Activated CD8-positive, alpha-beta memory T cell treated with anti-CD3 and anti-CD28 coated beads, Interleukin-2, amount 50 U/mL, for 1 hour (primary cell): ENCODE results near the gene TEP1.
"Not testable (repeated sequence)": the region's sequence is repeated elsewhere in the genome, so short reads cannot be mapped to it uniquely, and the experiment has no call there.

Experiments
- DNase-seq: peaks from one replicate; pipeline ENCODE4 v3.0.0-alpha.2; 2020; ENCODE audit errors: extremely low read depth

Gene TEP1

GRCh38 chr14:20386276-20386855, 26.9 kb downstream of the TEP1 start:
- DNase-seq: no peak

- DNase-seq: no peak
Measured at GRCh38 chr14:20384886-20385285, 28.4 kb downstream of the TEP1 start.

DNA sequence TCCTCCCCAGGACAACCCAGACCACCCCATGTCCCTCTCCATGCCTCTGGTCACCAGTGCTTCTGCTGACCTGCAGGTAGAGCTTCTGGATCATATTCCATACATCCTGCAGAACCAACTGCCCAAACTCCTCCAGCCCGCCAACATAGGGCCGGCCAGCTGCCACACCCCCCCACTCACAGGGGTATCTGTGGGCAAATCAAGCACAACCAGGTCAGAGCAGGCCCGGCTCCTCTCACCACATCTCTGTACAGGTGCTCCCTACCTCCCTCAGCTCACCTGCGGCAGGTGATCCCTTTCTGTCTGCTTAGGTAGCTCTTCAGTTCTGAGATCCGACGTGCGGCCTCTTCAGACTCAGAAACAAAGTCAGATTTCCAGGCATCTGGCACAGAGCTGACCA, 29.0 kb downstream of the TEP1 start:
- DNase-seq: no peak

GRCh38 chr14:20383636-20384035, 29.7 kb downstream of the TEP1 start:
- no peak for DNase-seq

- DNase-seq: no peak
Measured at GRCh38 chr14:20383032-20383431, 30.3 kb downstream of the TEP1 start.

GRCh38 chr14:20382526-20382925, 30.8 kb downstream of the TEP1 start:
- DNase-seq: no peak

DNA sequence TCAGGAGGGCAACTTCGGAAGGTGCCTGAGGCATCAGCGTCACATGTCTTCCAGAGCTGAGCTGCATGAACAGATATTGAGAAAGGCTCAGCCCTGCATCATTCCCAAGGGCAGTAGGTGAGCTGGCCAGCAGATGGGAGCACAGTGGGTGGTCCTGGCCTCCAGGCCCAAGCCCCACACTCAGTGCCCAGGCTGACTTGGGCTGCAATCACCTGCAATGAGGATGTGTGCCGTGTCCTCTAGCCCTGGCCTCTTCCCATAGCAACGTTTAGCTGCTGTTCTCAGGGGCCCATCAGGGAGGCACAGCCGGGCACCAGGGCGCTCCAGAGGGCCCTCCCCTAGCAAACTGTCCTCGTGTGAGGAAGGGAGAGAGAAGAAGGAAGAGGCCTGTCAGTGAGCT, 32.0 kb downstream of the TEP1 start:
- no peak for DNase-seq

GRCh38 chr14:20380681-20381080, 32.6 kb downstream of the TEP1 start:
- DNase-seq: no peak

- DNase-seq: no peak
Measured at GRCh38 chr14:20379743-20380142, 33.6 kb downstream of the TEP1 start.

- no peak for DNase-seq
Measured at GRCh38 chr14:20377171-20377570, 36.1 kb downstream of the TEP1 start.

- no peak for DNase-seq
Measured at GRCh38 chr14:20376071-20376588, 37.2 kb downstream of the TEP1 start.

DNA sequence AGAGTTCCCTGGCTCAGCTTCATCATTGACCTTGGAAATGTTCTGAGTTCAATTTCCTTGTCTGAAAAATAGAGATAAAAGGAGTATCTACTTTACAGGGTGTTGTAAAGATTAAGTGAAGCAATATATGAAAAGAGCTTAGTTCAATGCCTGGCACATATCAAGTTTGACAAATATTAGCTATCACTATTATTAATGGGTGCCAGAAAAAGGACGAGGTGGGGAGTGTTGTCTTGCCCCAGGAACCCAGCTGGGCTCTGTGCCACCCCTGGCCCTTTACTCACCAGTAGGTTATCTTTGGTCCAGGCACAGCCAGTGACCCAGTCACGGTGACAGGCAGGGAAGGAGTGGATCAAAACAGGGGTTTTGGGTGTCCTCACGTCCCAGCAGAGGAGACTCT, 37.8 kb downstream of the TEP1 start:
- DNase-seq: no peak

GRCh38 chr14:20372796-20373195, 40.5 kb downstream of the TEP1 start:
- no peak for DNase-seq

- DNase-seq: no peak
Measured at GRCh38 chr14:20365928-20366327, 47.4 kb downstream of the TEP1 start.

DNA sequence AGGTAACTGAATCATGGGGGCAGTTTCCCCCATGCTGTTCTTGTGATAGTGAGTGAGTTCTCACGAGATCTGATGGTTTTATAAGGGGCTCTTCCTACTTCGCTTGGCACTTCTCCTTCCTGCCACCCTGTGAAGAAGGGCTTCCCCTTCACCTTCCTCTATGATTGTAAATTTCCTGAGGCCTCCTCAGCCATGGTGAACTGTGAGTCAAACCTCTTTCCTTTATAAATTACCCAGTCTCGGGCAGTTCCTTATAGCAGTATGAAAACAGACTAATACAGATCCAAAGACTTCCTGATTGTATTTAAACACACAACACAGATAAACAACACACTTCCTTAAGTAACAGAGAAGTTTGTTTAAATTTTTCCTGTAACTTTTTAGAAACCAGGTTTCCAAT, 54.8 kb downstream of the TEP1 start:
- not testable (repeated sequence) for DNase-seq

- no peak for DNase-seq
Measured at GRCh38 chr14:20356422-20356821, 56.9 kb downstream of the TEP1 start.

DNA sequence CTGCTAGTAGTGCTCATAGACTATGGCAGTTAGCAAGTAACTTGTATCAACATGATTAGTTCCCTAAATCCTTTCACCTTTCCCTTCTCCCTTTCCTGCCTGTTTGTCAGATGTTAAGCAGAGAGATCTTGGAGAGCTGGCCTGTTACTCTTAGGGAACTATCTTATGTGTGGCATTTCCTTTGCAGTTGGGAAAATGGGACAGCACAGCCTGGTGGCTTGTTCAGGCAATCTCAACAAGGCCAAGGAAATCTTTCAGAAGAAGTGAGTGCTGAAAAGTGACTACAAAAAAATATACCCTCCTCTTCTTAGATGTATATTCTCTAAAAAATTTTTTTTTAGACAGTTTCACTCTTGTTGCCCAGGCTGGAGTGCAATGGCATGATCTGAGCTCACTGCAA, 62.4 kb downstream of the TEP1 start:
- DNase-seq: no peak

GRCh38 chr14:20350282-20350681, 63.0 kb downstream of the TEP1 start:
- no peak for DNase-seq

- DNase-seq: no peak
Measured at GRCh38 chr14:20347747-20348146, 65.6 kb downstream of the TEP1 start.

GRCh38 chr14:20346713-20347112, 66.6 kb downstream of the TEP1 start:
- no peak for DNase-seq

DNA sequence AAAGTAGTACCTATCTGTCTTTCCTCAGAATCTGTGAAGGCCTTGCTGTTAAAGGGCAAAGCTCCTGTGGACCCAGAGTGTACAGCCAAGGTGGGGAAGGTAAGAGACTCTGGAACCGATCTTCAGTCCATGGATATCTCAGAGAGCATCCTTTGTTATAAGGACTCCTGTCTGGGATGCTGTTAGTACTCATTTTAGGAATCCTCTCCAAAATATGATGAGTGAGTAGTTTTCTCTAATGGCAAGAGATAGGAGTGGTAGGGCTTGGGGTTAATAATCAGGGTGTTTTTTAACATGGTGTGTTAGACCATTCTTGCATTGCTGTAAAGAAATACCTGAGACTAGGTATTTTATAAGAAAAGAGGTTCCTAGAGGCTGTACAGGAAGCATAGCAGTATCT, 67.9 kb downstream of the TEP1 start:
- DNase-seq: no peak

- no peak for DNase-seq
Measured at GRCh38 chr14:20343862-20344220, 69.5 kb downstream of the TEP1 start.

- peak; percentile 70 for DNase-seq
Measured at GRCh38 chr14:20343092-20343861, 70.0 kb downstream of the TEP1 start, which contains the start of gene PARP2. TSS of gene PARP2 (plus strand) at chr14:20343635. CDS start at chr14:20343642, 7 bp downstream.
